Rectal smooth muscle tissue (tissue), 1 donor: ENCODE measurements around the gene CCSER2.
"Not testable (repeated sequence)": the region's sequence is repeated elsewhere in the genome, so short reads cannot be mapped to it uniquely, and the experiment has no call there.

ENCODE experiments used
- H3K27ac ChIP-seq: one replicate; pipeline ENCODE4 v1.7.0; 2013; ENCODE audit warnings: low read depth, low read length, inconsistent platforms
- H3K27me3 ChIP-seq: one replicate; pipeline ENCODE4 v1.7.0; 2013; ENCODE audit warnings: low read length; ENCODE audit not compliant: control insufficient read depth, insufficient read depth
- H3K36me3 ChIP-seq: one replicate; pipeline ENCODE4 v1.7.0; 2013; ENCODE audit warnings: low read length; ENCODE audit not compliant: control insufficient read depth, insufficient read depth
- H3K4me1 ChIP-seq: one replicate; pipeline ENCODE4 v1.7.0; 2013; ENCODE audit warnings: low read length; ENCODE audit not compliant: control insufficient read depth, insufficient read depth
- H3K4me3 ChIP-seq: one replicate; pipeline ENCODE4 v1.7.0; 2013; ENCODE audit warnings: low read length
- H3K9ac ChIP-seq: one replicate; pipeline ENCODE4 v1.7.0; 2013; ENCODE audit warnings: low read length

The CCSER2 gene

DNA sequence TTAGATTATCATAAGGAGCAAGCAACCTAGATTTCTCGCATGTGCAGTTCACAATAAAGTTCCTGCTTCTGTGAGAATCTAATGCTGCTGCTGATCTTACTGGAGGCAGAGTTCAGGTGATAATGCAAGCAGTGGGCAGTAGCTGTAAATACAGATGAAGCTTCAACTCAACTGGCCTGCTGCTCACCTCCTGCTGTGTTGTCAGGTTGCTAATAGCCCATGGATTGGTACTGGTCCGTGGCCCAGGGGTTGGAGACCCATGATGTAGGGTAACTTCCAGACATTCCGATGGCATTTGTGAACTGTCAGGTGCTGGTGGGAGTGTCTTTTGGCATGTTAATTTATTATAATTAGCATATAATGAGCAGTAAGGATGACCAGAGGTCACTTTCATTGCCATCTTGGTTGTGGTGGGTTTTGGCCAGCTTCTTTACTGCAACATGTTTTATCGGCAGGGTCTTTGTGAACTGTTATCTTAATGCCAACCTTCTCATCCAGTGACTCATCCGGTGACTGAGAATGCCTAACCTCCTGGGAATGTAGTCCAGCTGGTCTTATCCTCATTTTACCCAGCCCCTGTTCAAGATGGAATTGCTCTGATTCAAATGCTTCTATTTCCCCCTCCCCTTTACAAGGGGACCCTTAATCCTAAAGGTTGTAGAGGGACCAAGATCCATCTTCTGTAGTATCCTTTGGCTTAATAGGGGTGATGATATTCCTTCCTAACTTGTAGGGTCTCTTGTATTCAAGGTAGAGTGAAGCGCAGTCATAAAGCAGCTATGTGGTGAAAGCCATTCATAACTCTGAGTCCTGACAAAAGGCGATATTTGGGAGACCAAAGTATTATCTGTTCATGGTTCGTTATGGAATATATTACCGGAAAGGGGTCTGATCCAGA is 165.8 kb downstream of the CCSER2 start:
- Histone ChIP-seq H3K4me3 (no peak overlapping the region), H3K27me3 (no peaks in the 10 kb centered on the region), H3K27ac (no peak overlapping the region), H3K36me3 (no peaks in the 10 kb centered on the region), H3K9ac (no peak overlapping the region), H3K4me1 (no peaks in the 10 kb centered on the region)

DNA sequence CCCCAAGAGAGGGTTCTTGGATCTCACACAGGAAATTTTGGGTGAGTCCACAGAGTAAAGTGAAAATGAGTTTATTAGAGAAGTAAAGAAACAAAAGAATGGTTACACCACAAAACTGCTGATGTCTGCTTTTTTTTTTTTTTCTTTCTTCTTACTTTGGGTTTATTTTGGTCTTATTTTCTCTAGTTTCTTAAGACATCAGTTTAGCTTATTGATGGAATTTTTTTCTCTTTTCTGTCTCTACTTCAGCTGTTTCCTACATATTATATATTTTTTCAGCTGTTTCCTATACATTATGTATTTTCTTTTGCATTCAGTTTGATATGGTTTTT is 166.4 kb downstream of the CCSER2 start:
- Histone ChIP-seq H3K4me1 (no peaks in the 10 kb centered on the region), H3K36me3 (peaks cover 2% of the 10 kb centered on the region), H3K9ac (no peak overlapping the region), H3K27ac (no peak overlapping the region), H3K4me3 (no peak overlapping the region), H3K27me3 (no peaks in the 10 kb centered on the region)

DNA sequence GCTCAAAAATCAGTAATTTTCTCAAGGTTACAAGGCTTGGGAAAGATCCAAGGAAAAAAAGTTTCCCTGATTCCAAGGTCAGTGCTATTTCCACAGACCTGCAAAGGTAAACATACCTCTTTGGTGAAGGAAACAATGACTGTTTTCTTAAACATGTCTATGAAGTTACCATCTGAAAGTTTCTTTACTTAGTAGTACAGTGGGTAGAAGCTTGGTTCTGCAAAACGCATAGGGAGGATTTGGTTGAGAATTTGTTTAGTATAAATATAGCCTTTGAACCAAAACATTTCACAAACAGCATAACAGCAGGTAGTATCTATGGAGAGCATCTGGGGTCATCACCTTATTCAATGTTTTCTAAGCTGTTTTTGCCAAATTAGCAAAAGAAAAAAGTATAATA is 169.6 kb downstream of the CCSER2 start:
- Histone ChIP-seq H3K9ac (no peak overlapping the region), H3K4me1 (no peaks in the 10 kb centered on the region), H3K27me3 (no peaks in the 10 kb centered on the region), H3K4me3 (no peak overlapping the region), H3K36me3 (peaks cover 3% of the 10 kb centered on the region), H3K27ac (no peak overlapping the region)

DNA sequence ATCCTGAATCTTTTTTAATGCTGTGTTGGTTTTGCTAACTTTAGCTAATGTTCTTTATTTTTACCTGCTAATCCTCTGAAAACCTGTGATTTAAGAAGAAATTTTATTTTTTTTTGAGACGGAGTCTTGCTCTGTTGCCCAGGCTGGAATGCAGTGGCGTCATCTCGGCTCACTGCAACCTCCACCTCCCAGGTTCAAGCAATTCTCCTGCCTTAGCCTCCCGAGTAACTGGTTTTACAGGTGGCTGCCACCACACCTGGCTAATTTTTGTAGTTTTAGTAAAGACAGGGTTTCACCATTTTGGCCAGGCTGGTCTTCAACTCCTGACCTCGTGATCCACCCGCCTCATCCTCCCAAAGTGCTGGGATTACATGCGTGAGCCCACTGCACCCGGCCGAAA is 170.7 kb downstream of the CCSER2 start:
- H3K27me3 ChIP-seq, H3K4me3 ChIP-seq, H3K4me1 ChIP-seq, H3K9ac ChIP-seq, H3K27ac ChIP-seq, H3K36me3 ChIP-seq: not testable (repeated sequence)

DNA sequence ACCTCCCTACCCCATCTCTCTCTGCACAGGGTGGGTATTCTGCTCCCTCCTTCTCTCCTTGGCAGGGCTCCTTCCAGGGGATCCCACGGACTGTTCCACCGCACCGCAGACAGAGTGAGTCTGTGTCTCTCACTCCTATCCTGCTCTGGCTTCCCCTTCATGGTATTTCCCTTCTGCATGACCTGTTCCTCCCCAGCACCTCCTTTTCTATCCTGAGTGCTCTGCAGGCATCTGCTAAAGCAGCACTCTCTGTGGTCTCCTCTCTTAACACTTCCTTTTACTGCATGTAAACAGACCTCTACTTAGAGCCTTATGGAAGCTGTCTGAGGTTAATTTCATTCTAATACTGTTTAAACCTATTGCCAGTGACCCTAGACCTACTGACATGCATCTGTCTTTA is 171.5 kb downstream of the CCSER2 start:
- no peak overlapping the region for H3K27ac ChIP-seq
- H3K4me1 ChIP-seq = no peaks in the 10 kb centered on the region
- peaks cover 3% of the 10 kb centered on the region for H3K36me3 ChIP-seq
- H3K4me3 ChIP-seq = no peak overlapping the region
- no peaks in the 10 kb centered on the region for H3K27me3 ChIP-seq
- no peak overlapping the region for H3K9ac ChIP-seq

DNA sequence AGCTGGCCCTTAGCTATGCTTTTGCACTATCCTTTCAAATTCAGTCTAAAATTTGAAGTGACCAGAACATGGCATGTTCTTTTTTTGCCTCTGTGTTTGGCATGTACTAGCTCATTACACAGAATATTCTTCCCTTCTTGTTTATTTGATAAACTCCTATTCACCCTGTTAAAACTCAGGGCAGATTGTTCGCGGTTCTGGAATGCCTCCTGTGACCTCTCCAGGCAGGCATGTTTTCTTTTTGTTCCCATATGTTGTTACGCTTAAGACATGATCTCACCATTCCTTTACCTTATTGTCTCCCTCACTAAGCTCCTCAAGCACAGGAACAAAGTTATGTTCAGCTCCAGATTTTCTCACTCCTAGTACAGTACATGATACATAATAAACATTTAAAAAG is 181.7 kb downstream of the CCSER2 start:
- no peaks in the 10 kb centered on the region for H3K27me3 ChIP-seq
- H3K4me1 ChIP-seq = no peaks in the 10 kb centered on the region
- H3K27ac ChIP-seq = no peak overlapping the region
- H3K36me3 ChIP-seq = no peaks in the 10 kb centered on the region
- no peak overlapping the region for H3K9ac ChIP-seq
- H3K4me3 ChIP-seq = no peak overlapping the region

DNA sequence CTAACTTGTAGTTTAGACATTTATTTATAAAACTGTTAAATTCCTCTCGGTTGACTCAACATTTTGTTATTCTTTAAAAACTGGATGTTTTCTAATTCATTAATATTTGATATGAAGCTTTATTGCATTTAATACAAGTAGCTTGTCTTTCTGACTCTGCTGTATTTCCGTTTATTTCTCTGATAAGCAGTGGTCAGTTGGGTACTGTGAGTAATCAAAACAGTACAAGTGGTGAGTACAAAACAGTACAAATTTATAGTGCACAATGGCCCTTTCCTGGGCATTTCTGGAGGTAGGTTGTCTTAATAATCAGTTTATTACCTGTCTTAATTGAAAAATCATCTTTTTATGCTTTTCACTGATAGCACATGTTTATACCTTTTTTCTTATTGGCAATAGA is 182.7 kb downstream of the CCSER2 start:
- H3K27ac ChIP-seq = no peak overlapping the region

DNA sequence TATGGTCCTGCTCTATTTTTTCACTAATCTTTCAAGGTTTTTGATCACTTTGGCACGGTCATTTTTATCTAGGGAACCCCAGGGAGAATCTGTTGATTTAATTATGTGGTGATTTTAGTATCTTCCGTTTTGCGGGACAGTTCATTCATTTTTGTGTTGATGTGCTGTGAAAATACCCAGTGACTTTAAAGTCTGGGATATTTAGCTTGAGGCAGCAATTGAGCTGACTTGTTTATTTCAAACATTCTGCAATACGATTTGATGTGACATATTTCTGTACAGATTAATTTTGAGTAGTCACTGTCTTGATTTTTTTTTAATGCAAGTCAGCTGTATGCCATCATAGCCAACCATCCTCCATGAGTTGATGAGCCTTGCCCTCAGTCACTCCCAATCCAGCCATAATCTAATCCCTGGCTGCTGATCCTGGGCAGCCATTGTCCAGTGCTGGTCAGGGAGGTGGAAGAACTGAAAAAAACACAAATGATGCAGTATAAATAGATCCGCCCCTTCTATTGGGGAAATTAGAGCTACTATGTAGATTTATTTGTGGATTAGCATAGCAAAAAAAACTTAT is 183.4 kb downstream of the CCSER2 start:
- H3K4me1 ChIP-seq = no peaks in the 10 kb centered on the region
- H3K4me3 ChIP-seq = no peak overlapping the region
- H3K36me3 ChIP-seq = peaks cover 2% of the 10 kb centered on the region
- H3K27ac ChIP-seq = no peak overlapping the region
- H3K9ac ChIP-seq = no peak overlapping the region
- H3K27me3 ChIP-seq = no peaks in the 10 kb centered on the region

More for the DNA sequence above, 182.7 kb downstream of the CCSER2 start:
- Histone ChIP-seq H3K9ac (no peak overlapping the region), H3K27me3 (no peaks in the 10 kb centered on the region), H3K4me3 (no peak overlapping the region), H3K4me1 (no peaks in the 10 kb centered on the region), H3K36me3 (peaks cover under 1% of the 10 kb centered on the region)

DNA sequence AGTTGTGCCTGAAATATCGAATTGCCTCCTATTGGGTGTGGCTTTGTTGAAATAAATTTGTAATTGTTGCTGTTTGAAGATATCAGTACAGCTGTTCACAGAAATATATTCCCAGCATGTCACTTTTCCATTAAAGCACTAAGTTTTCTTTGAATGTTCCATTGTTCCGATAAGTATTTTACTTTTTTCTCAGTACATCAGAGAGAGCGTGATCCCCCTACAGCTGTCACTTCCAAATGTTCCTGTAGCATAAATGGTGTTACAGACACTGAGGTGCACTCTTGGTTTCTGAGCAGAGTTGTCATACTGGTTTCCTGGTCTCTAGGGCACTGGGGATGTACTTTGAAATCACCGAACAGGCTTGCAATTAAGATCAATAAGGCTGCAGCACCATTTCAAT is 189.2 kb downstream of the CCSER2 start:
- H3K9ac ChIP-seq = no peak overlapping the region
- no peak overlapping the region for H3K4me3 ChIP-seq
- H3K4me1 ChIP-seq = no peaks in the 10 kb centered on the region
- H3K27me3 ChIP-seq = no peaks in the 10 kb centered on the region
- H3K27ac ChIP-seq = no peak overlapping the region
- peaks cover 2% of the 10 kb centered on the region for H3K36me3 ChIP-seq

DNA sequence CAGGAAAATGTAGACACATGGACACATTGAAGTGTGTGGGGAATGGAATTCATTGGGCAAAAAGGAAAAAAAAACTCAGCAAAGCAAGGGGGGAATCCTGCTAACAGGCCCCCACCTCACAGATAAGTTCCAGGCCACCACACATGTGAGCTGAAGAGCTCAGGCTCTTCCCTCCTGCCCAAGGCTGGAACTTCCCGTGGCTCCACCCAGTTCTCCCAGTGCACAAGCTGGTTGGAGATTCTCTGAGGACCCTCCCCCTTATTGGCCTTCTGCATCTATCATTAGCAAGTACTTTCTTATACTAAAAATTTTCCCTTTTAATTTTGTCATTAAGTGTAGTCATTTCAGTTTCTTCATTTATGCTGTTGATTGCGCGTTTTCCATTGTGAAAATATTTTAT is 190.8 kb downstream of the CCSER2 start:
- Histone ChIP-seq H3K4me1 (peaks cover 4% of the 10 kb centered on the region), H3K27ac (no peak overlapping the region), H3K4me3 (no peak overlapping the region)

DNA sequence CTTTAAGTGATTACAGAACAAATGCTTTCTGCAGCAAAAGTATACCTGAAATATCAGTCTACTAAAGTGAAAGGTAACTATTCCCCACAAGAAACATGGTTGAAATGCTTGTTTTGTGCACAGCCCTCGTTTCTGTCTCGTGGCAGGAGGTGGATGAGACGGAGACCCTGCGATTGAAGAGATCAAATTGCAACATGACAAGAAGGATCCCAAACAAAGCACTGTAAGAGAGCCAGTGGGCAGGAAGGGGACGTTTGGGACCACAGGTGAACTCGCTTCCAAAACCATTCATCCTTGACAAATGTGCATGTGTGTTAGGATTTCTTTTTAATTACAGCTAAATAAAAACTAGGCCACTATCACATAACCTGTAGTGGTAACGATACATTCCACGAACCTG is 192.6 kb downstream of the CCSER2 start:
- H3K27me3 ChIP-seq = no peaks in the 10 kb centered on the region
- H3K4me3 ChIP-seq = no peak overlapping the region
- peaks cover 2% of the 10 kb centered on the region for H3K36me3 ChIP-seq
- no peak overlapping the region for H3K9ac ChIP-seq
- peaks cover 4% of the 10 kb centered on the region for H3K4me1 ChIP-seq
- H3K27ac ChIP-seq = no peak overlapping the region

More for the DNA sequence above, 190.8 kb downstream of the CCSER2 start:
- H3K36me3 ChIP-seq = peaks cover 2% of the 10 kb centered on the region
- no peaks in the 10 kb centered on the region for H3K27me3 ChIP-seq
- H3K9ac ChIP-seq = no peak overlapping the region

DNA sequence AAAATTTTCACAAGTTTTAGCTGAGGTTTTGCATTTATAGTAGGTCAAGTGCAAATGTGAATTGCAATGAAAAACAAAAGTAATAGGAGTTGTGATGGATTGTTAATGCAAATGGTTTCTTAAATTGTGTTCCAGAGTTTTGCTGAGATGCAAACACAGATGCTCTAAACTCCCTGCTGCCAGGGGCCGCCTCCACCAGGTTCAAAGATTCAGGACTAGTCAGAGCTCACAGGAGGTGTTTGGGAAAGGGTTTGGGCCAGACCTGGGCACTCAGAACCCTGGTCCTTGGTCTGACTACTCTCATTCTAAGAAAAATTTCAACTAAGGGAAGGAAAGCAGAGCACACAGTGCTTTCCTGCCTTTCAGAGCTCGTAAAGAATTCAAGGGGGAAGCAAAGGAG is 193.1 kb downstream of the CCSER2 start:
- peaks cover 4% of the 10 kb centered on the region for H3K4me1 ChIP-seq
- H3K27ac ChIP-seq = no peak overlapping the region
- H3K4me3 ChIP-seq = no peak overlapping the region
- no peaks in the 10 kb centered on the region for H3K27me3 ChIP-seq
- H3K9ac ChIP-seq = no peak overlapping the region
- no peaks in the 10 kb centered on the region for H3K36me3 ChIP-seq
